IMR-90 (cell line): ENCODE measurements around the gene ITGA6. TPM values are rescaled to one million over a fixed set of nuclear protein-coding genes. Genes with fewer than 3 reads are reported as not detected.

Source experiments
- ATAC-seq: fragments of 200-7000 bp; cut with Tn5 transposase; 2 replicates; pipeline ENCODE4 v1.9.1; 2020; ENCODE audit warnings: low read depth, mild to moderate bottlenecking, moderate library complexity
- BruUV-seq: library from RNA; stranded (reverse); fragments of 400-500 nt; replicated peaks from 2 replicates; lab custom pipeline; 2021; lab: Mats Ljungman, UMichigan
- CTCF ChIA-PET: fragments of 300-600 bp; formaldehyde crosslinking; extraction: SDS; loops from one replicate; lab custom pipeline; 2021; ENCODE audit warnings: antibody characterized with exemption; lab: Yijun Ruan, JAX
- POLR2A ChIA-PET: fragments of 300-600 bp; sonication (Branson Sonifier 250); formaldehyde crosslinking; loops from one replicate; lab custom pipeline; 2022; ENCODE audit warnings: antibody characterized with exemption; ENCODE audit not compliant: unreplicated experiment; lab: Charles Lee
- DNase-seq: peaks from one replicate; pipeline ENCODE4 v3.0.0; 2013
- H2AFZ ChIP-seq: replicated peaks from 2 replicates; pipeline ENCODE3; 2013; ENCODE audit warnings: low read length, mild to moderate bottlenecking; ENCODE audit not compliant: poor library complexity
- H2AK5ac ChIP-seq: 2 replicates; pipeline ENCODE4 v1.6.1; 2013; ENCODE audit warnings: low read depth, low read length, inconsistent platforms
- H2AK9ac ChIP-seq: replicated peaks from 2 replicates; pipeline ENCODE3; 2013; ENCODE audit warnings: mild to moderate bottlenecking, low read depth, low read length, moderate library complexity; ENCODE audit not compliant: poor library complexity
- H2BK120ac ChIP-seq: 2 replicates; pipeline ENCODE4 v1.6.1; 2013; ENCODE audit warnings: low read depth, low read length, inconsistent platforms
- H2BK15ac ChIP-seq: 3 replicates; pipeline ENCODE4 v1.6.1; 2013; ENCODE audit warnings: low read depth, low read length, inconsistent platforms
- H2BK20ac ChIP-seq: 2 replicates; pipeline ENCODE4 v1.6.1; 2013; ENCODE audit warnings: low read depth, mild to moderate bottlenecking, inconsistent platforms, low read length, moderate library complexity
- H2BK5ac ChIP-seq: 2 replicates; pipeline ENCODE4 v1.6.1; 2013; ENCODE audit warnings: mild to moderate bottlenecking, low read depth, low read length, inconsistent platforms; ENCODE audit not compliant: poor library complexity, severe bottlenecking
- H3K14ac ChIP-seq: replicated peaks from 2 replicates; pipeline ENCODE4 v1.6.1; 2013; ENCODE audit warnings: low read depth, low read length, inconsistent platforms
- H3K18ac ChIP-seq: 2 replicates; pipeline ENCODE4 v1.6.1; 2013; ENCODE audit warnings: low read depth, low read length, control low read depth
- H3K23ac ChIP-seq: 2 replicates; pipeline ENCODE4 v1.6.1; 2013; ENCODE audit warnings: low read depth, low read length, inconsistent platforms
- H3K27ac ChIP-seq: 2 replicates; pipeline ENCODE4 v1.5.1; 2013; ENCODE audit warnings: mild to moderate bottlenecking, control low read depth, low read length; ENCODE audit not compliant: insufficient read depth
- H3K27me3 ChIP-seq: 2 replicates; pipeline ENCODE4 v1.6.1; 2013; ENCODE audit warnings: low read length; ENCODE audit not compliant: control insufficient read depth, insufficient read depth
- H3K36me3 ChIP-seq: 2 replicates; pipeline ENCODE4 v1.6.1; 2013; ENCODE audit warnings: low read length, mixed read lengths; ENCODE audit not compliant: control insufficient read depth, insufficient read depth
- H3K4ac ChIP-seq: 2 replicates; pipeline ENCODE4 v1.6.1; 2013; ENCODE audit warnings: low read depth, low read length, inconsistent platforms
- H3K4me1 ChIP-seq: 2 replicates; pipeline ENCODE4 v1.6.1; 2013; ENCODE audit warnings: low read length, mixed read lengths; ENCODE audit not compliant: control insufficient read depth, insufficient read depth
- H3K4me2 ChIP-seq: 2 replicates; pipeline ENCODE4 v1.6.1; 2013; ENCODE audit warnings: low read depth, mild to moderate bottlenecking, control low read depth, low read length, moderate library complexity
- H3K4me3 ChIP-seq: 2 replicates; pipeline ENCODE4 v1.5.1; 2013; ENCODE audit warnings: low read depth, mild to moderate bottlenecking, control low read depth, low read length, moderate library complexity; ENCODE audit not compliant: insufficient read depth
- H3K56ac ChIP-seq: 2 replicates; pipeline ENCODE4 v1.6.1; 2013; ENCODE audit warnings: low read length, inconsistent platforms; ENCODE audit not compliant: insufficient read depth; ENCODE audit errors: extremely low read depth
- H3K79me1 ChIP-seq, 2 experiments: 2 replicates each; pipeline ENCODE4 v1.6.1; 2013; ENCODE audit warnings: low read length in 2 of 2, inconsistent platforms in 1 of 2, low read depth in 1 of 2
- H3K9ac ChIP-seq: 2 replicates; pipeline ENCODE4 v1.6.1; 2013; ENCODE audit warnings: low read depth, low read length, control low read depth
- H3K9me1 ChIP-seq: 2 replicates; pipeline ENCODE4 v1.6.1; 2013; ENCODE audit warnings: low read length, inconsistent platforms; ENCODE audit not compliant: insufficient read depth
- H3K9me3 ChIP-seq: 2 replicates; pipeline ENCODE4 v1.6.1; 2013; ENCODE audit warnings: low read length; ENCODE audit not compliant: control insufficient read depth, insufficient read depth
- H4K20me1 ChIP-seq: 2 replicates; pipeline ENCODE4 v1.6.1; 2013; ENCODE audit warnings: low read length, inconsistent platforms; ENCODE audit not compliant: insufficient read depth
- H4K5ac ChIP-seq: 2 replicates; pipeline ENCODE4 v1.6.1; 2013; ENCODE audit warnings: mild to moderate bottlenecking, low read depth, low read length, control low read depth
- H4K8ac ChIP-seq, 2 experiments: 2 replicates each; pipeline ENCODE4 v1.6.1; 2013; ENCODE audit warnings: low read depth in 2 of 2, low read length in 2 of 2, control low read depth in 1 of 2, inconsistent platforms in 1 of 2
- H4K91ac ChIP-seq: 2 replicates; pipeline ENCODE4 v1.6.1; 2013; ENCODE audit warnings: low read depth, low read length, inconsistent platforms; ENCODE audit not compliant: insufficient read depth
- CEBPB ChIP-seq: IDR thresholded peaks from 2 replicates; pipeline ENCODE4 v1.6.1; 2012; ENCODE audit warnings: low read depth, low read length, improper control_type of control experiment
- CHD1 ChIP-seq: IDR thresholded peaks from 2 replicates; pipeline ENCODE4 v1.6.1; 2012; ENCODE audit warnings: low read depth, low read length, improper control_type of control experiment
- RAD21 ChIP-seq: IDR thresholded peaks from 2 replicates; pipeline ENCODE4 v1.6.1; 2012; ENCODE audit warnings: low read length, improper control_type of control experiment
- RCOR1 ChIP-seq: IDR thresholded peaks from 2 replicates; pipeline ENCODE4 v1.6.1; 2012; ENCODE audit warnings: mild to moderate bottlenecking, low read length, improper control_type of control experiment; ENCODE audit not compliant: insufficient replicate concordance
- WGBS, 2 experiments: methylation state at CpG; one replicate each; pipeline versions ENCODE4 v1.1.5 to v1.1.7; 2013; ENCODE audit warnings: missing lambda C conversion rate in 2 of 2; ENCODE audit not compliant: insufficient read length in 1 of 2; ENCODE audit errors: extremely low coverage in 2 of 2; 5-methylcytosine and 5-hydroxymethylcytosine counted together
- dilution Hi-C: fragments of 300-500 bp; cut with HindIII; formaldehyde crosslinking; loops from one replicate; pipeline ENCODE4 v1.14.3; 2018; ENCODE audit warnings: low sequenced_read_pairs; ENCODE audit not compliant: unreplicated experiment
- in situ Hi-C: fragments of 300-500 bp; cut with MboI; formaldehyde crosslinking; loops from 3 replicates; pipeline ENCODE4 v1.14.3; 2019; ENCODE audit warnings: low sequenced_read_pairs, inconsistent platforms, mixed read lengths
- intact Hi-C: fragments of 100-400 bp; cut with micrococcal nuclease; formaldehyde crosslinking; loops from 2 replicates; pipeline ENCODE4 v1.10.0; 2022
- polyA plus RNA-seq, 3 experiments: library from polyadenylated mRNA; depleted of rRNA; stranded (reverse); fragments of >200 nt; gene quantifications; 2 replicates each; pipeline ENCODE4 v1.2.3, GENCODE V29; 2012; ENCODE audit warnings: low replicate concordance in 1 of 3
- total RNA-seq: library from RNA; depleted of rRNA; stranded (reverse); fragments of >200 nt; gene quantifications from 2 replicates; pipeline ENCODE4 v1.2.3, GENCODE V29; 2012

The ITGA6 gene
- total and polyA plus RNA-seq, 2 of the 4 experiments (the other 2 are of a cell fraction) = 12.5 to 43.9 TPM

DNA sequence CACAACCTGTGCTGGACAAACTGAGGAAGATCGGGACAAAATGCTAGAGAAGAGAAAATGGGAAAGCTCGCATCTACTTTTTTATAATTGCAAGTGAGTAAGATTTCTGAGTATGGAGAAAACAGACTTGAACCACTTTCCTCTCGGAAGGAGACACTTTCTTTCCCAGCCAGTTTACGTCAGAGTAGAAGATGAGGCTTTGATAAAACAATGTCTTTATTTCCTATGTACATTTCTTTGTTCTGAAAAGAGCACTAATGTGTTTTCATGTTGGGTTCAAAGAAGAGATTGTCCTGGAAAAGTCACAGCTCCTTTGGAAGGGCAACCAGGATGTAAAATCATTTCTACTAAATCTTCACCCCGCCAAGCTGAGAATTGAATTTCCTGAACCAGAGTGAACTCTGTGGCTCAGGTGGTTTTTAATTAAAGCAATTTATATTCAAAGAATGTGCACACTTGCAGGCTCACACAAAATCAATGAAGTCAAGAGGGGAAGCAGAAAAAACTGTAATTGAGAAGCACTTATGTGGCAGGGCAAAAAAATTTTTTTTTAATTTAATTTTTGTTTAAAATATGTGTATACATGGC lies 23.4 kb upstream of the ITGA6 start:
- Histone ChIP-seq H3K79me1 (no peaks in the 10 kb centered on the region), H3K9me3 (no peaks in the 10 kb centered on the region), H4K5ac (no peak overlapping the region), H2AK9ac (no peak overlapping the region), H4K91ac (no peak overlapping the region), H2BK120ac (no peak overlapping the region), H3K9ac (no peak overlapping the region), H3K56ac (no peak overlapping the region), H4K8ac (no peak overlapping the region), H3K4ac (no peak overlapping the region), H3K9me1 (no peaks in the 10 kb centered on the region), H4K20me1 (no peaks in the 10 kb centered on the region), H3K4me3 (no peak overlapping the region), H3K18ac (no peak overlapping the region), H3K14ac (no peak overlapping the region), H3K4me1 (no peaks in the 10 kb centered on the region), H3K4me2 (no peak overlapping the region), H2BK15ac (no peak overlapping the region), H2BK20ac (no peak overlapping the region), H2AK5ac (no peak overlapping the region), H2AFZ (no peak overlapping the region), H2BK5ac (no peak overlapping the region), H3K27me3 (no peaks in the 10 kb centered on the region), H3K36me3 (no peaks in the 10 kb centered on the region), H3K23ac (no peak overlapping the region), H3K27ac (no peak overlapping the region)
- ChIA-PET CTCF (no interaction called here), POLR2A (no interaction called here)
- in situ Hi-C loops = no loop called here
- no TSS peak for BruUV-seq
- intact Hi-C loops = loop anchor here (5.0 kb wide), 1 partner anchor 42 kb away; no protein-coding TSS in a partner anchor
- TF ChIP-seq CEBPB = no peak
- TF ChIP-seq CHD1 = no peak
- TF ChIP-seq RCOR1 = no peak
- no peak for TF ChIP-seq RAD21
- no peak for DNase-seq
- no CpG with 5 or more reads among the region's 5 CpGs for WGBS, 2 experiments
- dilution Hi-C loops = no loop called here
- ATAC-seq = no peak
